Measurements from ENCODE around the gene FHL3.

- no peak for TF ChIP-seq CTCF (IDR thresholded peaks at IDR 0.05)
- no peak for TF ChIP-seq ELF1 (IDR thresholded peaks at IDR 0.05)
- no peak for TF ChIP-seq POLR2AphosphoS5 (IDR thresholded peaks at IDR 0.05; ENCODE audit: low read depth, low read length)
These were observed 37.9 kb upstream of the FHL3 start for GRCh38 chr1:38043036-38043747.
